ENCODE data around the gene FRAT2.

DNA sequence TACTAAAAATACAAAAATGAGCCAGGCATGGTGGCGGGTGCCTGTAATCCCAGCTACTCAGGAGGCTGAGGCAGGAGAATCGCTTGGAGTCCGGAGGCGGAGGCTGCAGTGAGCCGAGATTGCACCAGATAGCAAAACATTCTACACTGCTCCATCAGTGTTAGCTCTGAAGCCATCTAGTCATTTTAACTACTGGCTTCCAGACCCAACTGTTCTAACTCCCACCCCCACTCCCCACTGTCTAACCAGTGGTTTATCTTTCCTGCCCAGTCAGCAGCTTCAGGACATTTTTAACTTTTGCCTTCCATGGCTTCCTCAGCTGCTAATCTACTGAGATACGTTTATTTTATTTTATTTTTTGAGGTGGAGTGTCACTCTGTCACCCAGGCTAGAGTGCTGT, 21.6 kb downstream of the FRAT2 start:
- TF ChIP-seq CHD1 (IDR thresholded peaks at IDR 0.05; ENCODE audit: low read depth, low read length) (no peak), POLR2A (IDR thresholded peaks at IDR 0.05; ENCODE audit: low read depth, low read length) (no peak), MAFK (IDR thresholded peaks at IDR 0.05; ENCODE audit: low read depth, low read length) (no peak), RFX5 (IDR thresholded peaks at IDR 0.05; ENCODE audit: low read depth, low read length) (no peak), RAD21 (IDR thresholded peaks at IDR 0.05; ENCODE audit: low read length) (no peak), CEBPB (IDR thresholded peaks at IDR 0.05; ENCODE audit: low read depth, low read length) (no peak), MAZ (IDR thresholded peaks at IDR 0.05; ENCODE audit: borderline replicate concordance, low read depth, low read length) (no peak), SMC3 (IDR thresholded peaks at IDR 0.05; ENCODE audit: low read depth, low read length) (no peak), RCOR1 (IDR thresholded peaks at IDR 0.05; ENCODE audit: insufficient replicate concordance, low read length) (no peak), MXI1 (IDR thresholded peaks at IDR 0.05; ENCODE audit: borderline replicate concordance, low read depth, low read length) (no peak)
- TF ChIP-seq, protein P1, sequence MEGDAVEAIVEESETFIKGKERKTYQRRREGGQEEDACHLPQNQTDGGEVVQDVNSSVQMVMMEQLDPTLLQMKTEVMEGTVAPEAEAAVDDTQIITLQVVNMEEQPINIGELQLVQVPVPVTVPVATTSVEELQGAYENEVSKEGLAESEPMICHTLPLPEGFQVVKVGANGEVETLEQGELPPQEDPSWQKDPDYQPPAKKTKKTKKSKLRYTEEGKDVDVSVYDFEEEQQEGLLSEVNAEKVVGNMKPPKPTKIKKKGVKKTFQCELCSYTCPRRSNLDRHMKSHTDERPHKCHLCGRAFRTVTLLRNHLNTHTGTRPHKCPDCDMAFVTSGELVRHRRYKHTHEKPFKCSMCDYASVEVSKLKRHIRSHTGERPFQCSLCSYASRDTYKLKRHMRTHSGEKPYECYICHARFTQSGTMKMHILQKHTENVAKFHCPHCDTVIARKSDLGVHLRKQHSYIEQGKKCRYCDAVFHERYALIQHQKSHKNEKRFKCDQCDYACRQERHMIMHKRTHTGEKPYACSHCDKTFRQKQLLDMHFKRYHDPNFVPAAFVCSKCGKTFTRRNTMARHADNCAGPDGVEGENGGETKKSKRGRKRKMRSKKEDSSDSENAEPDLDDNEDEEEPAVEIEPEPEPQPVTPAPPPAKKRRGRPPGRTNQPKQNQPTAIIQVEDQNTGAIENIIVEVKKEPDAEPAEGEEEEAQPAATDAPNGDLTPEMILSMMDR (conservative IDR thresholded peaks at IDR 0.05; ENCODE audit: low read depth, low read length) = no peak
- TF ChIP-seq, protein P2, sequence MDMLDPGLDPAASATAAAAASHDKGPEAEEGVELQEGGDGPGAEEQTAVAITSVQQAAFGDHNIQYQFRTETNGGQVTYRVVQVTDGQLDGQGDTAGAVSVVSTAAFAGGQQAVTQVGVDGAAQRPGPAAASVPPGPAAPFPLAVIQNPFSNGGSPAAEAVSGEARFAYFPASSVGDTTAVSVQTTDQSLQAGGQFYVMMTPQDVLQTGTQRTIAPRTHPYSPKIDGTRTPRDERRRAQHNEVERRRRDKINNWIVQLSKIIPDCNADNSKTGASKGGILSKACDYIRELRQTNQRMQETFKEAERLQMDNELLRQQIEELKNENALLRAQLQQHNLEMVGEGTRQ (IDR thresholded peaks at IDR 0.05; ENCODE audit: low read depth, low read length) = no peak
